A673 (cell line): Measurements from ENCODE around the gene G3BP1. TPM values are rescaled to one million over a fixed set of nuclear protein-coding genes. Genes with fewer than 3 reads are reported as not detected.

Experiments used
- BruUV-seq: library from RNA; stranded (reverse); fragments of 400-500 nt; replicated peaks from 2 replicates; lab custom pipeline; 2021; lab: Mats Ljungman, UMichigan
- CTCF ChIA-PET: fragments of 300-600 bp; sonication (Branson Sonifier 250); formaldehyde crosslinking; loops from one replicate; lab custom pipeline; 2022; ENCODE audit warnings: antibody characterized with exemption; lab: Charles Lee
- POLR2A ChIA-PET: fragments of 300-600 bp; sonication (Branson Sonifier 250); formaldehyde crosslinking; loops from one replicate; lab custom pipeline; 2022; ENCODE audit warnings: antibody characterized with exemption; ENCODE audit not compliant: low non-redundant PET; lab: Charles Lee
- DNase-seq: peaks from one replicate; pipeline ENCODE4 v3.0.0-alpha.2; 2015; ENCODE audit warnings: low spot score
- H3K27ac ChIP-seq: fragments of 200-600 bp; sonication (generic); 2 replicates; pipeline ENCODE4 v1.5.1; 2016; ENCODE audit warnings: mixed run types, low read depth, mild to moderate bottlenecking, mixed read lengths, antibody characterized with exemption, low read length; ENCODE audit not compliant: poor library complexity, severe bottlenecking
- H3K27me3 ChIP-seq: fragments of 200-600 bp; sonication (generic); replicated peaks from 2 replicates; pipeline ENCODE4 v1.6.1; 2017; ENCODE audit warnings: mixed run types, low read depth, mild to moderate bottlenecking, mixed read lengths, antibody characterized with exemption, low read length; ENCODE audit not compliant: insufficient read depth, poor library complexity
- H3K36me3 ChIP-seq: fragments of 200-600 bp; sonication (generic); 2 replicates; pipeline ENCODE4 v1.6.1; 2016; ENCODE audit warnings: mixed run types, mild to moderate bottlenecking, mixed read lengths, antibody characterized with exemption, low read length; ENCODE audit not compliant: insufficient read depth, poor library complexity, severe bottlenecking
- H3K4me1 ChIP-seq: fragments of 200-600 bp; sonication (generic); 2 replicates; pipeline ENCODE4 v1.6.1; 2017; ENCODE audit warnings: mixed run types, mild to moderate bottlenecking, mixed read lengths, antibody characterized with exemption, low read length; ENCODE audit not compliant: insufficient read depth, poor library complexity, severe bottlenecking
- H3K4me3 ChIP-seq: fragments of 200-600 bp; sonication (generic); 2 replicates; pipeline ENCODE4 v1.5.1; 2016; ENCODE audit warnings: low read depth, mixed run types, mild to moderate bottlenecking, mixed read lengths, low read length; ENCODE audit not compliant: poor library complexity, severe bottlenecking
- H3K9me3 ChIP-seq: fragments of 200-600 bp; sonication (generic); 2 replicates; pipeline ENCODE4 v1.6.1; 2016; ENCODE audit warnings: mixed run types, low read depth, mild to moderate bottlenecking, mixed read lengths, antibody characterized with exemption, low read length; ENCODE audit not compliant: poor library complexity, severe bottlenecking
- EZH2 ChIP-seq: fragments of 200-600 bp; sonication (generic); IDR thresholded peaks from 2 replicates; pipeline ENCODE4 v1.6.1; 2017; ENCODE audit warnings: borderline replicate concordance, low read depth, mild to moderate bottlenecking, mixed read lengths, antibody characterized with exemption, low read length; ENCODE audit not compliant: poor library complexity, severe bottlenecking
- intact Hi-C: fragments of 100-400 bp; cut with micrococcal nuclease; formaldehyde crosslinking; loops from one replicate; pipeline ENCODE4 v1.10.0; 2022; ENCODE audit not compliant: unreplicated experiment
- total RNA-seq: library from RNA; stranded (reverse); gene quantifications from 2 replicates; pipeline ENCODE4 v1.2.3, GENCODE V29; 2021
- TF ChIP-seq, protein P1 (sequence below): fragments of 300-800, 200-600 bp; sonication (generic); conservative IDR thresholded peaks from 2 replicates; pipeline ENCODE4 v1.5.1; 2017; ENCODE audit warnings: low read depth, mild to moderate bottlenecking, antibody characterized with exemption, low read length, moderate library complexity, mixed read lengths

Gene G3BP1
- total RNA-seq, 1 experiment from 2014 or later, result 317 TPM

DNA sequence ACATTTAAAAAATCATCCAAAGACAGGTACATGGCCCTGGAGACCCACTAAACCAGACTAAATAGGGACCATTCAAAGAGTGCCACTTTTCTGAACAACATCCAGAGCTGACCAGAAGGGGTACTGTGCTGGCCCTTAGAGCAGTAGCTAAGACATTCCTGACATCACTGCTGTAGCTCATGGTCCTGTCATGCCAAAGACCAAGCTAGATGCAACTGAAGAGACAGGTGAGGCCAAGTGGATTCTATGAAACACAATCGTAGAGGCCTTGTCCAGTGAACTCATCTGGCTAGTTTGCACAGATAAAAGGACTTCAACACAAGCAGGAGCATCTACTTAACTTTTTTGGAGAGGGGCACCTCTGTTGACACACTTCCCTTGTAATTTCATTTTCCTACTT lies 43.3 kb downstream of the G3BP1 start:
- H3K27ac ChIP-seq, result no peak overlapping the region
- POLR2A ChIA-PET, result no interaction called here
- no peak for DNase-seq
- intact Hi-C loops, result no loop called here
- CTCF ChIA-PET, result no interaction called here
- no peaks in the 10 kb centered on the region for H3K27me3 ChIP-seq
- H3K9me3 ChIP-seq, result no peaks in the 10 kb centered on the region
- peaks cover 36% of the 10 kb centered on the region for H3K36me3 ChIP-seq
- peaks cover 11% of the 10 kb centered on the region for H3K4me1 ChIP-seq
- BruUV-seq, result no TSS peak
- TF ChIP-seq, protein P1, sequence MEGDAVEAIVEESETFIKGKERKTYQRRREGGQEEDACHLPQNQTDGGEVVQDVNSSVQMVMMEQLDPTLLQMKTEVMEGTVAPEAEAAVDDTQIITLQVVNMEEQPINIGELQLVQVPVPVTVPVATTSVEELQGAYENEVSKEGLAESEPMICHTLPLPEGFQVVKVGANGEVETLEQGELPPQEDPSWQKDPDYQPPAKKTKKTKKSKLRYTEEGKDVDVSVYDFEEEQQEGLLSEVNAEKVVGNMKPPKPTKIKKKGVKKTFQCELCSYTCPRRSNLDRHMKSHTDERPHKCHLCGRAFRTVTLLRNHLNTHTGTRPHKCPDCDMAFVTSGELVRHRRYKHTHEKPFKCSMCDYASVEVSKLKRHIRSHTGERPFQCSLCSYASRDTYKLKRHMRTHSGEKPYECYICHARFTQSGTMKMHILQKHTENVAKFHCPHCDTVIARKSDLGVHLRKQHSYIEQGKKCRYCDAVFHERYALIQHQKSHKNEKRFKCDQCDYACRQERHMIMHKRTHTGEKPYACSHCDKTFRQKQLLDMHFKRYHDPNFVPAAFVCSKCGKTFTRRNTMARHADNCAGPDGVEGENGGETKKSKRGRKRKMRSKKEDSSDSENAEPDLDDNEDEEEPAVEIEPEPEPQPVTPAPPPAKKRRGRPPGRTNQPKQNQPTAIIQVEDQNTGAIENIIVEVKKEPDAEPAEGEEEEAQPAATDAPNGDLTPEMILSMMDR, result no peak
- no peak for TF ChIP-seq EZH2
- H3K4me3 ChIP-seq, result no peak overlapping the region

DNA sequence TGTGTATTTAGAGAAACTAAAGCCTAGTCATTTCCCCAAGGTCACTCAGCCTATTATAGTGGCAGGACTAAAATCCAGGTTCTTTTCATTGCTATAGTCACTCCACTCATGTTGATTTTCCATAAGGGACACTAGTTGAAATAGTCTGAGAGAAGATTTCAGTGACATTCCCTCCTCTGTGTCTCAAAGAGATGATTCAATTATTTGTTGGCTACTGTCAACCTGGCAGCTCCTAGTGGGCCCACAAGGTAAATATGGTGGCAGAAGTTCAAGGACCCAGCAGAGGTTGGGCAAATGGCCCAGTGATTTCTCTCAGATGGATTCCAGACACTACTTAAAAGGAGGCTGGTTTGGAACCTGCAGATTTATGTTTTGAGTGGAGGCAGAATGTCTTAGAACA lies 48.1 kb downstream of the G3BP1 start:
- no peaks in the 10 kb centered on the region for H3K9me3 ChIP-seq
- H3K4me1 ChIP-seq, result peaks cover 11% of the 10 kb centered on the region
- no peak overlapping the region for H3K4me3 ChIP-seq
- ChIA-PET POLR2A (no interaction called here), CTCF (no interaction called here)
- intact Hi-C loops, result loop anchor here (10.0 kb wide), 1 partner anchor 445 kb away; no protein-coding TSS in a partner anchor
- H3K27me3 ChIP-seq, result no peaks in the 10 kb centered on the region
- no peak overlapping the region for H3K27ac ChIP-seq
- TF ChIP-seq EZH2, result no peak
- TF ChIP-seq, protein P1, result no peak
- H3K36me3 ChIP-seq, result no peaks in the 10 kb centered on the region
- no peak for DNase-seq
- BruUV-seq, result no TSS peak

DNA sequence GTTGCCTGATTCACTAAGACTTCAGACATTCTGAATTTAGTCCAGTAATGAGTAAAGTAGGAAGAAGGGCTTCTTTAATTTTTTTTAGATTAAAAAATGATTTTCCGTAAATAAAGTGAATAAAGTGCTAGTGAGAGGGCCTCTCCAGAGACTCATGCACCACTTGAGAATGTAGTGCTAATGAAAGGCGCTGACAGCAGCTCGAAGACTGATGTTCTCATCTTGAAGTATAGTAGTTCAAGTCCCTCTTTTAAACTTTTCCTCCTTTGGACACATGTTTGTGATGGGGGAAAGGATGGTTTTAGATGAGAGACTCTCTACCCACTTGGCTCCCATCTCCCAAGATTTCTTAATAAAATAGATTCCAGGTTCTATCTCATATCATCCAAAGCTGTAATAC lies 48.5 kb downstream of the G3BP1 start:
- ChIA-PET CTCF (no interaction called here), POLR2A (no interaction called here)
- no peaks in the 10 kb centered on the region for H3K9me3 ChIP-seq
- H3K27ac ChIP-seq, result no peak overlapping the region
- no peak for DNase-seq
- TF ChIP-seq EZH2, result no peak
- TF ChIP-seq, protein P1, result no peak
- no peaks in the 10 kb centered on the region for H3K36me3 ChIP-seq
- no peaks in the 10 kb centered on the region for H3K27me3 ChIP-seq
- no peak overlapping the region for H3K4me3 ChIP-seq
- intact Hi-C loops, result loop anchor here (10.0 kb wide), 1 partner anchor 445 kb away; no protein-coding TSS in a partner anchor
- H3K4me1 ChIP-seq, result peaks cover 11% of the 10 kb centered on the region
- BruUV-seq, result no TSS peak
